GM21619 (cell line): Measurements from ENCODE around the gene PISD.

Source experiments
- ATAC-seq: cut with Tn5 transposase; IDR thresholded peaks from one replicate; pipeline ENCODE4 v1.9.1; 2021; ENCODE audit not compliant: unreplicated experiment

PISD gene

DNA sequence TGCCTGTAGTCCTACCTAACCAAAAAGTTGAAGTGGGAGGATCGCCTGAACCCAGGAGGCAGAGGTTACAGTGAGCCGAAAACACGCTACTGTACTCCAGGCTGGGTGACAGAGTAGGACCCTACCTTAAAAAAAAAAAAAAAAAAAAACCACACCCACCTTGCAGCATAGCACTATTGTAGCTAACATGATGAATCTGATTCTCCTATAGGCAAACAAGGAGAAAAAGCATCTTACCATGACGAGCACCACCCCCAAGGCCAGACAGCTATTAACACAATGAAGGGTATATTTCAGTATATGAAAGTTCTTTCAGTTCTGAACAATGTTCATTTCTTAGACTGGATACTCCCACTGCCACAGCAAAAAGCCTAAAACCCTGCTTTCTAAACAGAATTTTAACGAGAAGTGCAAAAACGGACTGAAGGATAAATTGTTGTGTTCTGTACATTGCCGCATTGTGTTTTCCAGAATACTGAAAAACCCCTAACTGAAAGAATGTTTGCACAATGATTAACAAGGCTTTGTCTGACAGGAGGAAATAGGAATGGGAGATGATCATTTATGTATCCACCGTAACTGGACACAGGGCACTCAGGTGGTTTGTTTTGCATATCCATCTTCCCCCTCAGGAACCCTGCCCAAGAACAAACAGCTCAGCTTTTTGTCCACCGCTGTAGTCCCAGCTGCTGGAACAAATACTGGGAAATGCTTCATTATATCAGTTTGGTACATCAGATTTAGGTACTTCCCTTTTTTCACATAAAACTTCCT is 8.9 kb downstream of the PISD start:
- no peak for ATAC-seq

GRCh38 chr22:31652088-31652487 is 9.9 kb downstream of the PISD start:
- no peak for ATAC-seq

DNA sequence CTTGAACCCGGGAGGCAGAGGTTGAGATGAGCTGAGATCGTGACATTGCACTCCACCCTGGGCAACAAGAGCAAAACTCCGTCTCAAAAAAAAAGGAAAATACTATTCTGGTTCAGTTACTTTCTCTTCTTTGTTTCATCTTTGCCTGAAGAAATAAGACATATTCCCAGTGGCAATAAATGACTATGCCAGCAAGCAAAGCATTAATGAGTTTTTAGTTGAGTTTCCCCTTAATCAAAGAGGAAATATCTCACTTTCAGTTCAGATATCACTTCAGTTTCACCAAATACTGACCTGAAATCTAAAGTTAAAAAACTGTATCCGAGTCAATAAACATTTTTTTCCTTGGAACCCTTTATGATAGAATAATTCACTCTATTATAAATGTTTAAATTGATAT is 10.4 kb downstream of the PISD start:
- no peak for ATAC-seq

DNA sequence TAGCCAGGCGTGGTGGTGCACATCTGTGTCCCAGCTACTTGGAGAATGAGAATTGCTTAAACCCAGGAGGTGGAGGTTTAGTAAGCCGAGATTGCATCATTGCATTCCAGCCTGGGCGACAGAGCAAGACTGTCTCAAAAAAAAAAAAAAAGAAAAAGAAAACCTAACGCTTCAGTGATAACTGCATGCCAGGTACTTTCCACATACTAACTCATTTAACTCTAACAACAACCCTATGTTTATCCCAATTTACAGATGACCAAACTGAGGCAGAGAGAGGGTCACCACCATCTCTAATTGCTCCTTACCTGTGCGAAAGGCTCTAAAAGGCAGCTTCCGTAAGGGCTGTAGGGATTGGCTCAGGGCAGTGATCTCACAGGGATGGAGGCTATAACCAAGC is 11.6 kb downstream of the PISD start:
- no peak for ATAC-seq

GRCh38 chr22:31647523-31648320 is 14.3 kb downstream of the PISD start:
- no peak for ATAC-seq

DNA sequence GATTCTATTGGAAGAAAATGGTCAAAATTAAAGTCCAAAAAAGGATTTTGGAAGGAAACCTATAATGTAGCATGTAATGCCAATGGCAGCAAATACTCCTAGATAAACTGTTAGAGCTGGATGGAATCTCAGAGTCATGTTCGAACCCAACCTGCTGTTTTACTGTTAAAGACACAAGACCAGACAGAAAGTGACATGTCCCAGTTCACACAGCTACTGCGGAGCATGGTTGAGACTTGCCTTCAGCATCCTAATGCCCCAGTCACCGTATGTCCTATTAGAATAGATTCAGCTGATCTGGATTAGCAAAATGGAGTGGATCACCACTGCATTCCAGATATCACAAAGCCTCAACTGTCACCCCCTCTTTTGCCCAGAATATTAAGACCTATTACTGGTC is 14.9 kb downstream of the PISD start:
- ATAC-seq: no peak

DNA sequence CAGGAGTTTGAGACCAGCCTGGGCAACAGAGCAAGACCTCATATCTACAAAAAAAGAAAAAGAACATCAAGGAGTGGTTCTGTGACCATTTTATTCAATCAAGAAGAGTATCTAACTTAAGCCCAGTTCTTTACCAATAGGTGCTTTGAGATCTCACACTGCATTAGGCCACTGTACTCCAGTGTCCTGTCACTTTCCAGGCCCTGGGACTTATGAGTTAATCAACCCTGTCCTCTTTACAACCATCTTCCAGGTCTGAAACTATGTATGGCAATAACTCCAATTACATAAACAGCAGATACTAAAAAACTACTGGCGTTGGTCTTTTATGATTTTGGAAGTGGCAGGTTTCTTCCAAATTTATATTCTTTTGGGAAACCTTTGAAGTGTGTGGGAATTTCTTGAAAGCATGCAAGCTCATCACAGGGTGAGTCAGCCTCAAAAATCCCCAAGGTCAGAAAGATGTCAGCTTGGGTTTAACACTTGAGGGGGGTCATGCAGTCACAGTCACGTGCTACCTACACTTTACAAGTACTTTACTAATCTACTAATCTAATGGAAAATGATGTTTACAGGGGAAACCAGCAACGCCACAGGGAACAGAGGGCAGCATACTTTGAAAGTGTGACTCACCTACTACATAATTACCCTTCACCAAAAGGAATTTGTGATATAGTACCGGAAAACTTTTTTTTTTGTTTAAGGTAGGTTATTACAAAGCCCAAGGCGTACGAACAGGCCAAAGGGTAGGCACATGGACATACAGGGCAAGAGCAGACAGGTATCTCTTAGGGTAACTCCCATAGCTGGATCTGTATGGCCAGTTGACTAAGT is 15.6 kb downstream of the PISD start:
- peak; percentile 48 for ATAC-seq

DNA sequence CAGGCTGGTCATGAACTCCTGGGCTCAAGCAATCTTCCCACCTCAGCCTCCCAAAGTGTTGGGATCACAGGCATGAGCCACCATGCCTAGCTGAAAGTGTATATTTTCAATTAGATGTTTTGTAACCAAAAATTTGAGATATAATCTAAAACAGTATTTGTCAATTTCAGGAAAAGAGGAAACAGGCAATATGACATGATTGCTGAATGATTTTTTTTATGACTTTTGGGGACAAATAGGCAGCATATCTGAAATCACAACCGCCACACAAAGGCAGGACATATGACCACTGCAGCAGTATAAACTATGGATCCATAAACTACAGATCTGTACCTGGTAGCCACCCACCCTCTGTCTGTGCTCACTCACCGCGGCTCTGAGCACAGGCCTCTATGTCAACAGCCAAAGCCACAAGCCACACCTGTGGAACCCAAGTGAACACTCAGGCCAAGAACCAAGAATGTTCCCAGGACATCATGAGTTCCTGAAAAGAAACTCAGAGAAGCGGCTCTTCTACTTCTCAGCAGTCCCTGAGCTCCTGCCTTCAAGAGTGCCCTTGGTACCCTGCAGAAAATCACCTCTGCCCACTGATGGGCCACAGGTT is 22.5 kb downstream of the PISD start:
- ATAC-seq: no peak

GRCh38 chr22:31637891-31638618 is 24.0 kb downstream of the PISD start:
- ATAC-seq: peak; percentile 43

GRCh38 chr22:31637447-31637890 is 24.5 kb downstream of the PISD start:
- ATAC-seq: peak; percentile 50

- no peak for ATAC-seq
These were observed 26.2 kb downstream of the PISD start for GRCh38 chr22:31635638-31636306.

- ATAC-seq: no peak
These were observed 30.6 kb downstream of the PISD start for GRCh38 chr22:31631436-31631835.

DNA sequence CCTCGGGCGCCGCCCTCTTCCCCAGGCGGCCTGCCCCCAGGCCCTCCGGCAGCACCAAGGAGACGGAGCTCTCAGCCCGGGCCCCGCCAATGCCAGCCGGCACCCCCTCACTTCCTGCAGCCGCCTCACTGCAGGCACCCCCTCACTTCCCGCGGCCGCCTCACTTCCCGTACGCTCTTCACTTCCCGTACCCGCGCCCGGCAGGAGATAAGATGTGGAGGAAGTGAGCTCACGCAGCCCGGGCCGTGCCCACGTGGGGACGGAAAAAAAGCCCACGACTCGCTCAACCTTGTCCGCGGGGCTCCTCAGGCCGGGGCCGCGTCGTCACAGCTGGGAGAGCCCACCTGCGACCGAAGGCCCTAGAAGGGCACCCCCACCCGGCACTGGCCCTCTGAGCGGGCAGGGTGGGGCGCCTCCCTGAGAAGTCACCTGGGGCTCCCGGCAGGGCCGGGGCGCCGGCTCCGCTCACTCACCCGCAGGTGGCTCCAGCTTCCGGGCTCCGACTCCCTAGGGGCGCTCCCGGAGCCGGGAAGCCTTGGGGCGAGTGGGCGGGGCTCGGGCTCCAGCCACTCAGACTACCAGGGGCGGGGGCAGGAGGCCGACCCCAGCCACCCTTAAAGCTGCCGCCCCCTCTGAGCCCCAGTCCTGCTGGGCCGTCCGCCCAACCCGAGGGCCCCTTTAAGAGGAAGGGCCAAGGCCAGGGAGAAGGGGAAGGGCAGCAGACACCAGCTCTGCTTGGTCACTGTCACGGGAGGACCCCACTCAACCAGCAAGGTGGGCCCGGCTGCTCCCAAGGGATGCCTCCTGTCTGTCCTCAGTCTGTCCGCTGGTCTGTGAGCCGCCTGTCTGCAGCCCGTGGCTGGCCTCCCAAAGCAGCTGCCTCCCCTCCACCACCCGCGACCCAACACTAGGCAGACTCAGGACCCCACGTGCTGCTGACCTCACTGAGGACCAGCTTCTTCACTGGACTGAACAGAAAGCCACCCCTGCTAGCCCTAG is 31.4 kb downstream of the PISD start:
- ATAC-seq: peak; percentile 54

DNA sequence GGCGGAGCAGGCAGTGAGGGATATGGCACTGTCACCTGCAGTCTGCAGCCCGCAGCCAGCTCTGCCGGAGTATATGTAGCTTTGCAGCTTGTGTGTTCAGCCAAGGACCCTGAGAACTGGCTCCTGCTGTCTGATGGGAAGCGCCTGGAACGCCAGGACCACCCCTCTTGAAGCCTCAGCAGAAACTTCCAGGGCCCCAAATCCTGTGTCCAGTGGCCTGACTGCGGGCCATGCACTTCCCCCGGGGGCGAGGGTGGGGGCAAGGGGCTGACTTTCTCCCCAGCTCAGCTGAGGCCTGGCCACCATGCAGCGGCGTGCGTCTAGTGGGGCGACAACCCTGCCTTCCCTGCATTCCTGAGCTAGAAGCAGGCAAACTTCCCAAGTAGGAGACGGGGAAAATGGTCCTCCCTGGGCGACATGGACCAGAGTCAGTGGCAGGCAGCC is 32.3 kb downstream of the PISD start:
- ATAC-seq: no peak

GRCh38 chr22:31628969-31629708 is 32.9 kb downstream of the PISD start:
- ATAC-seq: no peak

DNA sequence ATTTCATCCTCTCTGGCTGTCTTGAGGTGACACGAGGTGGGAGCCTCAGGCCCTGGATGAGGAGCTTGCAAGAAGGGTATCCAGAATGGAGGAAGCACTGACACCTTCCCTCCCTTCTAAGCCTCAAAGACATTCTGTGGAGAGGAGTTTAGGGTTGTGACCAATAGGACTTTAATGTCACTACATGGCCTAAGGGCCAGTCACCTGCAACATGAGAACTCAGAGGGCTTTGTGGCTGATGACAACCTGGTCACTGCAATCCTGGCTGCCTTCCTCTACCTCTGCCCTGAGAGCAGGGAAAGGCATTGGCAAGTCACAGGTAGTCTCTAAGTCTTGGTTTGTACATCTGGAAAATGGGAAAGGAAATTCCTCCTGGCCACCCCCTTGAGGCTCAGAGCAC is 33.7 kb downstream of the PISD start:
- ATAC-seq: no peak

DNA sequence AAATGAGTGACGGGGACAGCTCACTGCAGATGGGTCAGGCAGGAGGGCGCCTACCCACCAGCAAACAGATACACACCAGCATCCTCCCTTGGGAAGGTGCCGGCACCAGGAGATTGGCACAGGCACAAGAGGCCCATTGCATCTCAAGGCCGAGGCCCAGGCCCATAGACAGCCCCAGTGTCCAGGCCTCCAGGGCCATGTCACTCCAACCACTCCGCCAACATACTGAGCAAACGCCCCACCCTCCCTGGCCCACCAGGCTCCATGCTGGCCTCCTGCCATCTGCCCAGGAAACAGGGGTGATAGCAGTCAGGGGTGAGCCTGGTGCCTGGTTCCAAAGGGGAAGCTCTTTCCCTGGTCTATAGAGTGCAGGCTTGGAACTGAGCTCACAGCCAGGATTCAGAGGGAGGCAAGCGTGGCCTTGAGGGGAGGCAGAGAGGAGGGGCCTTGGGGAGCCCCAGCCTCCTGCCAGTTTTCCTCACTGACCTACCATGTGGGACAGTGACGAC is 34.7 kb downstream of the PISD start:
- no peak for ATAC-seq
